ENCODE measurements around the gene MON1A.

The MON1A gene

DNA sequence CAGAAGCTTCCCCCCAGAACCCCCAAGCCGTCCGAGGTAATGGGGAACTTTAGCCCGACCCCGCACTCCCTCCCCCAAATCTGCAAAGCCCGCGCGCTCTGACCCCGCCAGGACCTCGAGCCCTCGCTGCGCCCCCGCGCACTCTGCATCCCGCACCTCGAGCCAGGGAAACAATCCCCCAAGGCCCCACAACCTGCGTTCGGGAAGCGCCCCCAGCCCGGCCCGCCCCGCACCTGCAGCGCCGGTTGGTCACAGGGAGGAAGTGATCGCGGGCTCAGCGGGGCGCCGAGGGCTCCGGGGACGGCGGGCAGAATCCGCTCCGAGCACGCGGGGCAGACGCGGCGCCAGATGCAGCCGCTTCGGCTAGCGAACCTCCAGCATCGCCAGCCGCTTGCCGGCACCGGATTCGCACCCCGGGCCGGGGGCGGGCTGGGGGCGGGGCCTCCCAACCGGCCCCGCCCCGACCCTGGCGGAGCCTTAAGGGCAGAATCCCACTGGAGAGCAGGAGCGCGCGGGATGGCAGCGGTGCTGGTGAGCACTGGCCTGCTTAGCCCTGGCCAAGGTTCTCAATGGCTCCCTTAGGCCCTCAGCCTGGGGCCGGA is 60.0 kb downstream of the MON1A start, which contains the start of gene CAMKV:
TSS of gene CAMKV (minus strand) at position 382 of the 602 bp plus-strand sequence. CDS start 7,518 bp downstream, outside the sequence.
- peak in 2 of 3 donors; percentile 61 to 72 for DNase-seq
- peak within 1 kb of the TSS in 5 of 7 experiments; percentile 13 to 63 (median 52) for H3K4me3 ChIP-seq (ENCODE audit: control insufficient read depth in 1 of 7, extremely low read depth in 1 of 7, insufficient read depth in 4 of 7, low read depth in 2 of 7, low read length in 6 of 7)

DNA sequence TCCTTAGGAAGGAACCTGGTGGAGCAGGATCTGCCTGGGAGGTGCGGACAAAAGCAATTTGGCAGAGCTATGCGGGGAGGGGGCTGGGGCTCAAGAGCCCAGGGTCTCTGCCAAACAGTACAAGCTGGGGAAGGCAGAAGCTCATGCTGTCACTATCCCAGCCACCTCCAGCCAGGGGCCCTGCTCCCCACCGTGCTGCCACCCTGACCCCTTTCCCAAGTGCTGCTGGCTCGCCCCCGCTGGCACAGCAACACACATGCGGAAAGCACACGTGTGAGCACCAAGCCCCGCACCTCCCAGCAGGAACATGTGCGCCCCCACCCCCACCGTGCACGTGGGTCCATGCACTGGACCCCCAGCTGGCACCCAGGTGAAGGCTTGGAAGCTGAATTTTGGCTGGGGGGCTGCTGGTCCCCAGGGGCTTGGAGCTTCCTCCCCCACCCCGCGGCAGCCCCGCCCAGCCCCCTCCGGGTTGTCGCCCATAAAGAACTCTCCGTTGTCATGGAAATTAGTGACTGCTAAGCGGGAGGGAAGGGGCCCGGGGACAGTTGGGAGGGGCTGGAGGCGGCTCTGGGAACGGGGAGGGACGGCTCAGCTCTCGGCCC is 60.6 kb downstream of the MON1A start:
- Histone ChIP-seq H3K4me1 (ENCODE audit: control extremely low read depth in 1 of 4, control insufficient read depth in 4 of 4, insufficient read depth in 4 of 4, low read length in 3 of 4) (peaks cover 0 to 25% (median 15%) of the 10 kb centered on the region in 4 experiments), H3K27ac (ENCODE audit: insufficient read depth in 1 of 2, low read depth in 1 of 2, low read length in 2 of 2, poor library complexity in 1 of 2, severe bottlenecking in 2 of 2) (no peak overlapping the region), H3K9me3 (ENCODE audit: control extremely low read depth in 1 of 5, control insufficient read depth in 4 of 5, insufficient read depth in 2 of 5, low read depth in 1 of 5, low read length in 4 of 5) (no peaks in the 10 kb centered on the region), H3K4me3 (ENCODE audit: control insufficient read depth in 1 of 7, extremely low read depth in 1 of 7, insufficient read depth in 4 of 7, low read depth in 2 of 7, low read length in 6 of 7) (peak overlapping the region in 5 of 7 experiments; percentile 13 to 63 (median 52)), H3K36me3 (ENCODE audit: control insufficient read depth in 4 of 4, insufficient read depth in 4 of 4, low read length in 3 of 4) (no peaks in the 10 kb centered on the region), H3K27me3 (replicated peaks in 2 of 5; ENCODE audit: control insufficient read depth in 4 of 5, insufficient read depth in 5 of 5, low read length in 4 of 5) (peaks cover 2 to 69% (median 27%) of the 10 kb centered on the region in 5 experiments)
- DNase-seq, result no peak
- POLR2A ChIA-PET, result no interaction called here
- WGBS (ENCODE audit: insufficient coverage), result 13% methylated on average over 10 of the region's 23 CpGs
- CTCF ChIA-PET, result interaction anchor here (1.2 to 4.1 kb wide), 2 partner anchors 8 to 10 kb away, joined by 3 to 13 read pairs; no protein-coding TSS in a partner anchor

More for the DNA sequence above, 60.0 kb downstream of the MON1A start, which contains the start of gene CAMKV:
- peaks cover 2 to 63% (median 28%) of the 10 kb centered on the region in 5 experiments for H3K27me3 ChIP-seq (replicated peaks in 2 of 5; ENCODE audit: control insufficient read depth in 4 of 5, insufficient read depth in 5 of 5, low read length in 4 of 5)
- no peak within 1 kb of the TSS for H3K27ac ChIP-seq (ENCODE audit: insufficient read depth in 1 of 2, low read depth in 1 of 2, low read length in 2 of 2, poor library complexity in 1 of 2, severe bottlenecking in 2 of 2)
- peaks cover 0 to 25% (median 15%) of the 10 kb centered on the region in 4 experiments for H3K4me1 ChIP-seq (ENCODE audit: control extremely low read depth in 1 of 4, control insufficient read depth in 4 of 4, insufficient read depth in 4 of 4, low read length in 3 of 4)
- WGBS (ENCODE audit: insufficient coverage), result 1% methylated on average over 50 of the region's 59 CpGs
- H3K9me3 ChIP-seq (ENCODE audit: control extremely low read depth in 1 of 5, control insufficient read depth in 4 of 5, insufficient read depth in 2 of 5, low read depth in 1 of 5, low read length in 4 of 5), result no peaks in the 10 kb centered on the region
- POLR2A ChIA-PET, result no interaction called here
- CTCF ChIA-PET, result interaction anchor here (1.2 to 4.6 kb wide), 2 partner anchors 11 to 13 kb away, joined by 3 to 26 read pairs; no protein-coding TSS in a partner anchor
- no peaks in the 10 kb centered on the region for H3K36me3 ChIP-seq (ENCODE audit: control insufficient read depth in 4 of 4, insufficient read depth in 4 of 4, low read length in 3 of 4)

DNA sequence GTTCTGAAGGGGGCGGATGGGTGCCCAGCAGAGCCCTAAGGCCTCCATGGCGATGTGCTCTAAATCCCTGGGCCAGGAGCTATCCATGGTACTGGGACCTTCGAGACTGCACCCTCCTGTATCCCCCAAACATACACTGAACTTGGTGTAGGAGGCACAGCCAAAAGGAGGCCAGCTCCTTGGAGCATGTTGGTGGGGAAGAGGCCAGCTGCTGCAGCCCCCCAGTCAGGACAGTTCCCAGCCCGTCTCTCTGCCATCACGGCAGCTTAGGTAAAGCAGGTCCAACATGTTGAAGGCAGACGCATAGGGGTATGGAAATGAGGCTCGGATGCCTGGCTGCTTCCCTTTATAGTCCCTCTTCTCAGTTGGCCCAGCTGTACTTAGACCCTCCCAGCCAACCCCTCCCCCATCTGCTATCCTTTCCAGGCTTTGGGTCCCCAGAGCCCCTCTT is 61.7 kb downstream of the MON1A start:
- ChIA-PET POLR2A (interaction anchor here (0.6 kb wide), 1 partner anchor 560 kb away, joined by 3 read pairs; no protein-coding TSS in a partner anchor), CTCF (interaction anchor here (0.7 to 4.1 kb wide), 5 partner anchors 9 to 34 kb away, joined by 3 to 13 read pairs (median 3); no protein-coding TSS in a partner anchor)
- 25% methylated on average over 4 of the region's 7 CpGs for WGBS (ENCODE audit: insufficient coverage)
- H3K36me3 ChIP-seq (ENCODE audit: control insufficient read depth in 4 of 4, insufficient read depth in 4 of 4, low read length in 3 of 4), result no peaks in the 10 kb centered on the region
- no peaks in the 10 kb centered on the region for H3K9me3 ChIP-seq (ENCODE audit: control extremely low read depth in 1 of 5, control insufficient read depth in 4 of 5, insufficient read depth in 2 of 5, low read depth in 1 of 5, low read length in 4 of 5)
- H3K27me3 ChIP-seq (replicated peaks in 2 of 5; ENCODE audit: control insufficient read depth in 4 of 5, insufficient read depth in 5 of 5, low read length in 4 of 5), result peaks cover 2 to 77% (median 32%) of the 10 kb centered on the region in 5 experiments
- H3K27ac ChIP-seq (ENCODE audit: insufficient read depth in 1 of 2, low read depth in 1 of 2, low read length in 2 of 2, poor library complexity in 1 of 2, severe bottlenecking in 2 of 2), result no peak overlapping the region
- H3K4me3 ChIP-seq (ENCODE audit: control insufficient read depth in 1 of 7, extremely low read depth in 1 of 7, insufficient read depth in 4 of 7, low read depth in 2 of 7, low read length in 6 of 7), result no peak overlapping the region
- peak; percentile 49 to 80 (median 77) for DNase-seq
- H3K4me1 ChIP-seq (ENCODE audit: control extremely low read depth in 1 of 4, control insufficient read depth in 4 of 4, insufficient read depth in 4 of 4, low read length in 3 of 4), result peaks cover 0 to 18% (median 12%) of the 10 kb centered on the region in 4 experiments

DNA sequence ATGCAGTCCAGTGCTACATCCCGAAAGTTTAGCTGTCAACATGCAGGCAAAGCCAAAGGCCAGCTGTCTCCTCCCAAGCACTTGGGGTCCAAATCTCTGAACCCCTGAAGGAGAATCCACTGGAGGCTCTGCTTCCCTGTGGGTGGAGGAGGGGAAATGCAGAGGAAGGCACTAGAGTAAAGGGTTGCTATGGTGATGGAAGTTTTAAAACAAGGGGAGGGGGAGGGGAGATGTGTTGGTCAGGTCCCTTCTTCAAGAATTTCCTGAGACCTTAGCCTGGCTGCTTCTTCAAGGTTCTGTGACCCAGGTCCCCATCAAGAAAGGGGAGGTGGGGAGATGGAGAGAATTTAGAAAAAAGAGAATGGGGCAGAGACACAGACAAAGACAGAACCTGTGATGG is 62.2 kb downstream of the MON1A start:
- H3K27me3 ChIP-seq (replicated peaks in 2 of 5; ENCODE audit: control insufficient read depth in 4 of 5, insufficient read depth in 5 of 5, low read length in 4 of 5), result peaks cover 2 to 78% (median 32%) of the 10 kb centered on the region in 5 experiments
- no peaks in the 10 kb centered on the region for H3K36me3 ChIP-seq (ENCODE audit: control insufficient read depth in 4 of 4, insufficient read depth in 4 of 4, low read length in 3 of 4)
- POLR2A ChIA-PET, result interaction anchor here (0.6 kb wide), 1 partner anchor 560 kb away, joined by 3 read pairs; no protein-coding TSS in a partner anchor
- peaks cover 0 to 16% (median 12%) of the 10 kb centered on the region in 4 experiments for H3K4me1 ChIP-seq (ENCODE audit: control extremely low read depth in 1 of 4, control insufficient read depth in 4 of 4, insufficient read depth in 4 of 4, low read length in 3 of 4)
- H3K27ac ChIP-seq (ENCODE audit: insufficient read depth in 1 of 2, low read depth in 1 of 2, low read length in 2 of 2, poor library complexity in 1 of 2, severe bottlenecking in 2 of 2), result no peak overlapping the region
- H3K9me3 ChIP-seq (ENCODE audit: control extremely low read depth in 1 of 5, control insufficient read depth in 4 of 5, insufficient read depth in 2 of 5, low read depth in 1 of 5, low read length in 4 of 5), result no peaks in the 10 kb centered on the region
- 90% methylated on average over 1 of the region's 1 CpG for WGBS (ENCODE audit: insufficient coverage)
- no peak overlapping the region for H3K4me3 ChIP-seq (ENCODE audit: control insufficient read depth in 1 of 7, extremely low read depth in 1 of 7, insufficient read depth in 4 of 7, low read depth in 2 of 7, low read length in 6 of 7)
- no peak for DNase-seq
- CTCF ChIA-PET, result interaction anchor here (0.8 to 4.1 kb wide), 6 partner anchors 10 to 35 kb away, joined by 3 to 13 read pairs (median 5); partner anchors contain the start of gene TRAIP

DNA sequence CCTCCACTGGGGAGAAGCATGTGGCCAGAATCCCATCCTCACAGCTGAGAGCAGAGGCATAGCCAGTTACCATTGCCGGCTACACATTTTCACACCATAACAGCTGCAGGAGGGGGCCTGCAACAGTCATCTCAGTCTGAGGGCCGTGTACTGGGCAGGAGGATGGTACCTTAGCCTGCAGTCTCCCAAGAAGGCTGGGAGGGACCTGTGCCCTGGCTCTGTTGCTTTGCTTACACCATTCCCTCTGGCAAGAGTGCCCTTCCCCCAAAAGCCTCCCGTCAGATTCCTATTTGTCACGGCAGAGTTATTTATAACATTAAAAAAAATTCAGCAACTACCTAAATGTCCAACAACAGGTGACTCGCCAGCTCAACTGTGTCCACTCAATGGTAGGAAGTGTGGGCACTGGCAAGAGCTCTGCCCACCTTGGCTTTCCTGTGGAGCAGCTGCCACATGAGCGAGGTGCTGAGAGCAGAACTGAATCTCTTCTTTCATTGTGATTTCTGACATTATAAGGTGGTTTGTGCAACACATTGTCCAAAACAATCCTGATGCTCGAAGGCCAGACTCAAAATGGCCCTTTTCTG is 64.3 kb downstream of the MON1A start:
- DNase-seq, result no peak
- no peaks in the 10 kb centered on the region for H3K36me3 ChIP-seq (ENCODE audit: control insufficient read depth in 4 of 4, insufficient read depth in 4 of 4, low read length in 3 of 4)
- no peaks in the 10 kb centered on the region for H3K9me3 ChIP-seq (ENCODE audit: control extremely low read depth in 1 of 5, control insufficient read depth in 4 of 5, insufficient read depth in 2 of 5, low read depth in 1 of 5, low read length in 4 of 5)
- 77% methylated on average over 7 of the region's 7 CpGs for WGBS (ENCODE audit: insufficient coverage)
- H3K4me1 ChIP-seq (ENCODE audit: control extremely low read depth in 1 of 4, control insufficient read depth in 4 of 4, insufficient read depth in 4 of 4, low read length in 3 of 4), result peaks cover 0 to 16% (median 12%) of the 10 kb centered on the region in 4 experiments
- H3K4me3 ChIP-seq (ENCODE audit: control insufficient read depth in 1 of 7, extremely low read depth in 1 of 7, insufficient read depth in 4 of 7, low read depth in 2 of 7, low read length in 6 of 7), result no peak overlapping the region
- H3K27ac ChIP-seq (ENCODE audit: insufficient read depth in 1 of 2, low read depth in 1 of 2, low read length in 2 of 2, poor library complexity in 1 of 2, severe bottlenecking in 2 of 2), result no peak overlapping the region
- CTCF ChIA-PET, result interaction anchor here (1.1 to 4.1 kb wide), 5 partner anchors 12 to 63 kb away, joined by 4 to 13 read pairs (median 6); no protein-coding TSS in a partner anchor
- H3K27me3 ChIP-seq (replicated peaks in 2 of 5; ENCODE audit: control insufficient read depth in 4 of 5, insufficient read depth in 5 of 5, low read length in 4 of 5), result peaks cover 2 to 66% (median 26%) of the 10 kb centered on the region in 5 experiments
- POLR2A ChIA-PET, result interaction anchor here (0.6 kb wide), 1 partner anchor 47 kb away, joined by 7 read pairs; no protein-coding TSS in a partner anchor

DNA sequence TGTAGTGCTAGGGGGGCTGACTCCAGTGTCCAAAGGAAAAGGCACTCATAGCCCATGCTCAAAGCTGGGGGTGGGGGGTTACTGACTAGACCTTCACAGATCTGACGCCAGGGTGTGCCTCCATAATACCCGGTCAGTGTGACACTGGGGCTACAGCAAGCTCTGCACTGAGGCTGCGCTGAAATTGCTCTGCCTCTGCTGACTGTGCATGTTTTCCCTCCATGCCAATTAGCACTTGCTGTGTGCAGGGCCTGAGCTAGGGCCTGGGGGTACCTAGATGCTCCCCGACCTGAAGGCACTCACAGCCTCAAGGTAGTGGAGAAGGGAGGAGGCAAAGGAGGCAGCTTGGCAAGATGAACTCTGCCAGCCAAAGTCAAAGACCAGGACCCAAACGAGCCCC is 65.1 kb downstream of the MON1A start:
- POLR2A ChIA-PET, result no interaction called here
- CTCF ChIA-PET, result interaction anchor here (1.0 to 2.8 kb wide), 4 partner anchors 20 to 193 kb away, joined by 3 to 9 read pairs (median 4); no protein-coding TSS in a partner anchor
- Histone ChIP-seq H3K4me1 (ENCODE audit: control extremely low read depth in 1 of 4, control insufficient read depth in 4 of 4, insufficient read depth in 4 of 4, low read length in 3 of 4) (peaks cover 0 to 8% (median 6%) of the 10 kb centered on the region in 4 experiments), H3K27me3 (replicated peaks in 2 of 5; ENCODE audit: control insufficient read depth in 4 of 5, insufficient read depth in 5 of 5, low read length in 4 of 5) (peaks cover 0 to 58% (median 24%) of the 10 kb centered on the region in 5 experiments), H3K36me3 (ENCODE audit: control insufficient read depth in 4 of 4, insufficient read depth in 4 of 4, low read length in 3 of 4) (no peaks in the 10 kb centered on the region), H3K4me3 (ENCODE audit: control insufficient read depth in 1 of 7, extremely low read depth in 1 of 7, insufficient read depth in 4 of 7, low read depth in 2 of 7, low read length in 6 of 7) (no peak overlapping the region), H3K27ac (ENCODE audit: insufficient read depth in 1 of 2, low read depth in 1 of 2, low read length in 2 of 2, poor library complexity in 1 of 2, severe bottlenecking in 2 of 2) (no peak overlapping the region), H3K9me3 (ENCODE audit: control extremely low read depth in 1 of 5, control insufficient read depth in 4 of 5, insufficient read depth in 2 of 5, low read depth in 1 of 5, low read length in 4 of 5) (no peaks in the 10 kb centered on the region)
- no peak for DNase-seq
- 77% methylated on average over 4 of the region's 5 CpGs for WGBS (ENCODE audit: insufficient coverage)

Measured in common myeloid progenitor, CD34-positive (primary cell).